HepG2 (cell line): Measurements from ENCODE around the gene MYOM1. TPM values are rescaled to one million over a fixed set of nuclear protein-coding genes. Genes with fewer than 3 reads are reported as not detected.

Source experiments
- ARHGAP35 ChIP-seq: sonication (generic); formaldehyde crosslinking; IDR thresholded peaks from 2 replicates; pipeline ENCODE4 v1.9.0; 2022; ENCODE audit warnings: mild to moderate bottlenecking, inconsistent platforms, moderate library complexity, missing genetic modification reagents, borderline replicate concordance
- DNMT1 ChIP-seq: sonication (generic); formaldehyde crosslinking; IDR thresholded peaks from 2 replicates; pipeline ENCODE4 v1.5.1; 2020; ENCODE audit warnings: mild to moderate bottlenecking, missing genetic modification reagents
- NR2F1 ChIP-seq, 2 experiments: fragments of 450-650 bp in 1 of 2; formaldehyde crosslinking in 1 of 2; IDR thresholded peaks; 2 replicates each; pipeline versions ENCODE4 v1.5.0 to v1.6.1; 2016 to 2020; ENCODE audit warnings: mild to moderate bottlenecking in 1 of 2, missing compliant biosample characterization in 1 of 2, missing genetic modification reagents in 1 of 2, moderate library complexity in 1 of 2
- TBL1XR1 ChIP-seq: fragments of 150-350 bp; IDR thresholded peaks from 2 replicates; pipeline ENCODE4 v1.6.1; 2014; ENCODE audit warnings: borderline replicate concordance, low read length; ENCODE audit not compliant: partially characterized antibody
- ZBTB21 ChIP-seq: sonication (generic); formaldehyde crosslinking; IDR thresholded peaks from 2 replicates; pipeline ENCODE4 v1.4.0; 2020; ENCODE audit warnings: missing genetic modification reagents
- ZNF552 ChIP-seq: sonication (generic); formaldehyde crosslinking; IDR thresholded peaks from 2 replicates; pipeline ENCODE4 v1.9.0; 2022; ENCODE audit warnings: missing genetic modification reagents, mild to moderate bottlenecking, borderline replicate concordance
- polyA plus RNA-seq, 8 experiments: library from polyadenylated mRNA; depleted of rRNA in 3 of 8; stranded (reverse) in 7 of 8; unstranded in 1 of 8; fragments of >200 nt; fragmentation: Illumina TruSeq in 4 of 8; extraction: Trizol in 4 of 8; gene quantifications; 2 replicates each; pipeline versions ENCODE4 v1.2.1 to v1.2.3, GENCODE V29; 2011 to 2016; ENCODE audit warnings: low read depth in 4 of 8, missing spikeins in 1 of 8, mixed read lengths in 1 of 8; ENCODE audit not compliant: insufficient read depth in 1 of 8
- total RNA-seq, 5 experiments: library from RNA; depleted of rRNA; stranded (reverse); fragments of >200 nt; fragmentation: Illumina TruSeq; extraction: Trizol; gene quantifications; 2 replicates each; pipeline ENCODE4 v1.2.3, GENCODE V29; 2016; ENCODE audit warnings: low read depth in 1 of 5
- TF ChIP-seq, protein P1 (sequence below): sonication (generic); formaldehyde crosslinking; IDR thresholded peaks from 2 replicates; pipeline ENCODE4 v1.4.0; 2020; ENCODE audit warnings: missing genetic modification reagents
- TF ChIP-seq, protein P2 (sequence below): sonication (generic); formaldehyde crosslinking; IDR thresholded peaks from 2 replicates; pipeline ENCODE4 v1.4.0; 2020; ENCODE audit warnings: missing genetic modification reagents
- TF ChIP-seq, protein P3 (sequence below): sonication (generic); formaldehyde crosslinking; IDR thresholded peaks from 2 replicates; pipeline ENCODE4 v1.8.1; 2023; ENCODE audit warnings: missing genetic modification reagents, inconsistent platforms, borderline replicate concordance
- TF ChIP-seq, protein P4 (sequence below): sonication (generic); formaldehyde crosslinking; IDR thresholded peaks from 2 replicates; pipeline ENCODE4 v1.5.0; 2020; ENCODE audit warnings: missing genetic modification reagents
- TF ChIP-seq, protein P5 (sequence below): sonication (generic); formaldehyde crosslinking; IDR thresholded peaks from 2 replicates; pipeline ENCODE4 v1.8.1; 2023; ENCODE audit warnings: mild to moderate bottlenecking, missing genetic modification reagents

Gene MYOM1
- total and polyA plus RNA-seq, 2 of the 13 experiments (the other 11 are each of a cell fraction or from before 2014, with no cell fraction given), result 0.46 to 0.98 TPM

DNA sequence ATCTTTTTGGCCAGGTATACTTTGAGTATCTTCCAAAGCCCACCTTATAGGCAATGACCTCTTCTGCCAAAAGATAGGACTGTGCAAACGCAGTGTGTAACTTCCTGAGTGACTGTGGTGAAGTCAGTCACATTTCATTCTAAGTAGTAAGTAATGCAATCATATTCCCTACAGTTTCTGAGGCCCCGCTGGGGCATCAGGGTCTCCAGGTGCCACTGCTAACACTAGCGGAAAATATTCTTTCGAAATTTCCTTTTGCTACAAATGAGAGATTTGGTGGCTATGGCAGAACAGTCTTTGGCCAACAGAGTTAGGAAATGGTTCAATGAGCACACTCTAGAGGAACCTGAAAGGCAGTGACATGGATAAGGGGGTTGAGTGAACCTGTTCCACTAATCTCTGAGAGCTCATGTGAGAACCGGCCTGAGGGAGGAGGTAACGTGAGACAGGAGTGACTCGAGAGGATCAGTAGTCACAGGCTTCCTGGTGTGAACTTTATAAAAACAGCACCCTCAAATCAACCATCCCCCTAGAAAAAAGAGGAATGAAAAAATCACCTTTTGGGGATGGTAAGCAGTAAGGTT lies 104.2 kb downstream of the MYOM1 start (continued):
- TF ChIP-seq, protein P1, sequence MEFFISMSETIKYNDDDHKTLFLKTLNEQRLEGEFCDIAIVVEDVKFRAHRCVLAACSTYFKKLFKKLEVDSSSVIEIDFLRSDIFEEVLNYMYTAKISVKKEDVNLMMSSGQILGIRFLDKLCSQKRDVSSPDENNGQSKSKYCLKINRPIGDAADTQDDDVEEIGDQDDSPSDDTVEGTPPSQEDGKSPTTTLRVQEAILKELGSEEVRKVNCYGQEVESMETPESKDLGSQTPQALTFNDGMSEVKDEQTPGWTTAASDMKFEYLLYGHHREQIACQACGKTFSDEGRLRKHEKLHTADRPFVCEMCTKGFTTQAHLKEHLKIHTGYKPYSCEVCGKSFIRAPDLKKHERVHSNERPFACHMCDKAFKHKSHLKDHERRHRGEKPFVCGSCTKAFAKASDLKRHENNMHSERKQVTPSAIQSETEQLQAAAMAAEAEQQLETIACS (CRISPR knock-in tag), result no peak
- TF ChIP-seq, protein P2, sequence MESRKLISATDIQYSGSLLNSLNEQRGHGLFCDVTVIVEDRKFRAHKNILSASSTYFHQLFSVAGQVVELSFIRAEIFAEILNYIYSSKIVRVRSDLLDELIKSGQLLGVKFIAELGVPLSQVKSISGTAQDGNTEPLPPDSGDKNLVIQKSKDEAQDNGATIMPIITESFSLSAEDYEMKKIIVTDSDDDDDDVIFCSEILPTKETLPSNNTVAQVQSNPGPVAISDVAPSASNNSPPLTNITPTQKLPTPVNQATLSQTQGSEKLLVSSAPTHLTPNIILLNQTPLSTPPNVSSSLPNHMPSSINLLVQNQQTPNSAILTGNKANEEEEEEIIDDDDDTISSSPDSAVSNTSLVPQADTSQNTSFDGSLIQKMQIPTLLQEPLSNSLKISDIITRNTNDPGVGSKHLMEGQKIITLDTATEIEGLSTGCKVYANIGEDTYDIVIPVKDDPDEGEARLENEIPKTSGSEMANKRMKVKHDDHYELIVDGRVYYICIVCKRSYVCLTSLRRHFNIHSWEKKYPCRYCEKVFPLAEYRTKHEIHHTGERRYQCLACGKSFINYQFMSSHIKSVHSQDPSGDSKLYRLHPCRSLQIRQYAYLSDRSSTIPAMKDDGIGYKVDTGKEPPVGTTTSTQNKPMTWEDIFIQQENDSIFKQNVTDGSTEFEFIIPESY, result peak; percentile 59; the same call in 1 of the 2 replicates
- no peak for TF ChIP-seq ZBTB21 (CRISPR knock-in tag)
- TF ChIP-seq NR2F1 (CRISPR knock-in tag; IDR thresholded peaks at IDR 0.05), result no peak
- TF ChIP-seq ZNF552, result no peak
- no peak for TF ChIP-seq ARHGAP35 (CRISPR knock-in tag)
- TF ChIP-seq DNMT1 (CRISPR knock-in tag), result no peak
- TF ChIP-seq, protein P3, sequence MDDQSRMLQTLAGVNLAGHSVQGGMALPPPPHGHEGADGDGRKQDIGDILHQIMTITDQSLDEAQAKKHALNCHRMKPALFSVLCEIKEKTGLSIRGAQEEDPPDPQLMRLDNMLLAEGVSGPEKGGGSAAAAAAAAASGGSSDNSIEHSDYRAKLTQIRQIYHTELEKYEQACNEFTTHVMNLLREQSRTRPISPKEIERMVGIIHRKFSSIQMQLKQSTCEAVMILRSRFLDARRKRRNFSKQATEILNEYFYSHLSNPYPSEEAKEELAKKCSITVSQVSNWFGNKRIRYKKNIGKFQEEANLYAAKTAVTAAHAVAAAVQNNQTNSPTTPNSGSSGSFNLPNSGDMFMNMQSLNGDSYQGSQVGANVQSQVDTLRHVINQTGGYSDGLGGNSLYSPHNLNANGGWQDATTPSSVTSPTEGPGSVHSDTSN (CRISPR knock-in tag), result no peak
- TF ChIP-seq, protein P4, sequence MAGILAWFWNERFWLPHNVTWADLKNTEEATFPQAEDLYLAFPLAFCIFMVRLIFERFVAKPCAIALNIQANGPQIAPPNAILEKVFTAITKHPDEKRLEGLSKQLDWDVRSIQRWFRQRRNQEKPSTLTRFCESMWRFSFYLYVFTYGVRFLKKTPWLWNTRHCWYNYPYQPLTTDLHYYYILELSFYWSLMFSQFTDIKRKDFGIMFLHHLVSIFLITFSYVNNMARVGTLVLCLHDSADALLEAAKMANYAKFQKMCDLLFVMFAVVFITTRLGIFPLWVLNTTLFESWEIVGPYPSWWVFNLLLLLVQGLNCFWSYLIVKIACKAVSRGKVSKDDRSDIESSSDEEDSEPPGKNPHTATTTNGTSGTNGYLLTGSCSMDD (CRISPR knock-in tag), result no peak
- TF ChIP-seq TBL1XR1, result no peak
- TF ChIP-seq, protein P5, sequence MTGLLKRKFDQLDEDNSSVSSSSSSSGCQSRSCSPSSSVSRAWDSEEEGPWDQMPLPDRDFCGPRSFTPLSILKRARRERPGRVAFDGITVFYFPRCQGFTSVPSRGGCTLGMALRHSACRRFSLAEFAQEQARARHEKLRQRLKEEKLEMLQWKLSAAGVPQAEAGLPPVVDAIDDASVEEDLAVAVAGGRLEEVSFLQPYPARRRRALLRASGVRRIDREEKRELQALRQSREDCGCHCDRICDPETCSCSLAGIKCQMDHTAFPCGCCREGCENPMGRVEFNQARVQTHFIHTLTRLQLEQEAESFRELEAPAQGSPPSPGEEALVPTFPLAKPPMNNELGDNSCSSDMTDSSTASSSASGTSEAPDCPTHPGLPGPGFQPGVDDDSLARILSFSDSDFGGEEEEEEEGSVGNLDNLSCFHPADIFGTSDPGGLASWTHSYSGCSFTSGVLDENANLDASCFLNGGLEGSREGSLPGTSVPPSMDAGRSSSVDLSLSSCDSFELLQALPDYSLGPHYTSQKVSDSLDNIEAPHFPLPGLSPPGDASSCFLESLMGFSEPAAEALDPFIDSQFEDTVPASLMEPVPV (CRISPR knock-in tag), result no peak
